Neutrophil (primary cell): ENCODE data around the gene CDR2.
A peak's percentile ranks its signal among the peaks of the same experiment; 100 is the strongest.

Source experiments
- H3K27ac ChIP-seq: fragments of 200-600 bp; sonication (generic); 2 replicates; pipeline ENCODE4 v1.5.1; 2016; ENCODE audit warnings: mild to moderate bottlenecking, moderate library complexity
- H3K27me3 ChIP-seq: fragments of 200-600 bp; sonication (generic); 2 replicates; pipeline ENCODE4 v1.6.0; 2016; ENCODE audit warnings: mild to moderate bottlenecking
- H3K36me3 ChIP-seq: fragments of 200-600 bp; sonication (generic); 2 replicates; pipeline ENCODE4 v1.5.1; 2017
- H3K4me1 ChIP-seq, 2 experiments: fragments of 200-600 bp in 1 of 2; sonication (generic) in 1 of 2; 1 replicate in 1 of 2; 2 replicates in 1 of 2; pipeline versions ENCODE4 v1.5.1 to v1.6.1; 2013 to 2016; ENCODE audit warnings: low read depth in 1 of 2, low read length in 1 of 2, mild to moderate bottlenecking in 1 of 2, moderate library complexity in 1 of 2; ENCODE audit not compliant: control insufficient read depth in 1 of 2, insufficient read depth in 1 of 2
- H3K4me3 ChIP-seq, 2 experiments: fragments of 200-600 bp in 1 of 2; sonication (generic) in 1 of 2; 1 replicate in 1 of 2; 2 replicates in 1 of 2; pipeline ENCODE4 v1.5.1; 2013 to 2016; ENCODE audit warnings: low read depth in 1 of 2, low read length in 1 of 2, mild to moderate bottlenecking in 1 of 2, moderate library complexity in 1 of 2
- H3K9me3 ChIP-seq: fragments of 200-600 bp; sonication (generic); 2 replicates; pipeline ENCODE4 v1.5.1; 2016
- TF ChIP-seq, protein P1 (sequence below): fragments of 200-600 bp; sonication (generic); IDR thresholded peaks from 2 replicates; pipeline ENCODE4 v1.5.1; 2016; ENCODE audit warnings: antibody characterized with exemption

CDR2 gene

DNA sequence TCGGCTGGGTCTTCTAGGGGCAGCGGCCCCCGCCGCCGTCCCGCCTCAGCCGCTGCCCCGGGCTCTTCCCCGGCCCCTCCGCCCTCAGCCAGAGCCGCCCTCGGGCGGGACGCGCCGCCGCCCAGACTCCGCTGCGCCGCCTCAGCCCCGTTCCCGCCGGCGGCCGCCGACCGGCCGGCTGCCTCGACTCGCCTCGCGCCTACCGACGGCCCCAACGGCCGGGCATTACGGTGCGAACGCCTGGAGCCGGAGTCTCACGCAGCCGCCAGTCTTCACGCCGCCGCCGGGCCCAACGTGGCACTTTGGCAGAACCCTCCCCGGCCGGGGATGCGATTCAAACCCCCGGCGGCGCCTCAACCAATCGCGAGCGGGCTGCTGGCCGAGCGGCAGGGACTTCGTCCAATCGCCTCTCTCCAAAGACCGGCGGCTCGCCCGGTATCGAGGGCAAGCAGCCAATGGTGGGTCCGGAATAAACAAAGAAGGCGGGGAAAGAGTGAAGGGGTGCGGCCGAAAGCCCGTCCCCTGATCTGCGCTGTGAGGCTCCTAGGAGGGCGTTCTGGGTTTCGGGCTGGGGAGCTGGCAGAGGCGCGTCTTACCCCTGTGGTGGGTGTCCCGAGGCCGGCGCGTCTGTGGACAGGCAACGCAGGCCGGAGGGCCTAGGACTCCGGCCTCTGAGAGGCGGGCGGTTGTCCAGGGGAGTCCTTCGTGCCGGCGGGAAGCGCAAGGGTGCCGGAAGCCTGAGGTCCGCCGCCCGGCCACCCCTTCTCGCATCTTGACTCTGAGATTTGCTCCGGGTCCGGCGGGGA lies at the start of gene CDR2:
CDR2 (minus strand) TSS at position 309 of the 806 bp plus-strand sequence. CDS start 310 bp downstream, outside the sequence.
- Histone ChIP-seq H3K9me3 (no peaks in the 10 kb centered on the region), H3K27ac (peak within 1 kb of the TSS; percentile 53), H3K36me3 (no peaks in the 10 kb centered on the region), H3K27me3 (no peaks in the 10 kb centered on the region), H3K4me3 (peak within 1 kb of the TSS; percentile 73 to 94), H3K4me1 (peaks cover 58 to 59% of the 10 kb centered on the region in 2 experiments)
- TF ChIP-seq, protein P1, sequence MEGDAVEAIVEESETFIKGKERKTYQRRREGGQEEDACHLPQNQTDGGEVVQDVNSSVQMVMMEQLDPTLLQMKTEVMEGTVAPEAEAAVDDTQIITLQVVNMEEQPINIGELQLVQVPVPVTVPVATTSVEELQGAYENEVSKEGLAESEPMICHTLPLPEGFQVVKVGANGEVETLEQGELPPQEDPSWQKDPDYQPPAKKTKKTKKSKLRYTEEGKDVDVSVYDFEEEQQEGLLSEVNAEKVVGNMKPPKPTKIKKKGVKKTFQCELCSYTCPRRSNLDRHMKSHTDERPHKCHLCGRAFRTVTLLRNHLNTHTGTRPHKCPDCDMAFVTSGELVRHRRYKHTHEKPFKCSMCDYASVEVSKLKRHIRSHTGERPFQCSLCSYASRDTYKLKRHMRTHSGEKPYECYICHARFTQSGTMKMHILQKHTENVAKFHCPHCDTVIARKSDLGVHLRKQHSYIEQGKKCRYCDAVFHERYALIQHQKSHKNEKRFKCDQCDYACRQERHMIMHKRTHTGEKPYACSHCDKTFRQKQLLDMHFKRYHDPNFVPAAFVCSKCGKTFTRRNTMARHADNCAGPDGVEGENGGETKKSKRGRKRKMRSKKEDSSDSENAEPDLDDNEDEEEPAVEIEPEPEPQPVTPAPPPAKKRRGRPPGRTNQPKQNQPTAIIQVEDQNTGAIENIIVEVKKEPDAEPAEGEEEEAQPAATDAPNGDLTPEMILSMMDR, result peak; percentile 49

DNA sequence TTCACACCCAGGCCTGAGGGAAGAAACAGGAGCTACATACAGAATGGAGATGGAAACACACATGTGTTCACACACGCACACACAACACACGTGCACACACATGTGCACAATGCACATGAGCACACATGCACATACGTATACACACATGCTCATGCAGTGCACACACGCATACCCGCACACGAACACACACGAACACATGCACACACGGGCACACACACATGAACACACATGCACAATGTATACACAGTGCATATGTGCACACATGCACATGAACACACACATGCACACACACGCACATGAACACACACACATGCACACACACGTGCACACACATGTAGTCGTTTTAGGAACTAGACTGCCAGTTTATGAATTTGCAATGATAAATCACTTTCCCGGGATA lies 49.3 kb upstream of the CDR2 start:
- no peaks in the 10 kb centered on the region for H3K4me1 ChIP-seq
- H3K27ac ChIP-seq, result no peak overlapping the region
- H3K27me3 ChIP-seq, result no peaks in the 10 kb centered on the region
- H3K36me3 ChIP-seq, result peaks cover 65% of the 10 kb centered on the region
- no peak overlapping the region for H3K4me3 ChIP-seq
- TF ChIP-seq, protein P1, result no peak
- H3K9me3 ChIP-seq, result no peaks in the 10 kb centered on the region

DNA sequence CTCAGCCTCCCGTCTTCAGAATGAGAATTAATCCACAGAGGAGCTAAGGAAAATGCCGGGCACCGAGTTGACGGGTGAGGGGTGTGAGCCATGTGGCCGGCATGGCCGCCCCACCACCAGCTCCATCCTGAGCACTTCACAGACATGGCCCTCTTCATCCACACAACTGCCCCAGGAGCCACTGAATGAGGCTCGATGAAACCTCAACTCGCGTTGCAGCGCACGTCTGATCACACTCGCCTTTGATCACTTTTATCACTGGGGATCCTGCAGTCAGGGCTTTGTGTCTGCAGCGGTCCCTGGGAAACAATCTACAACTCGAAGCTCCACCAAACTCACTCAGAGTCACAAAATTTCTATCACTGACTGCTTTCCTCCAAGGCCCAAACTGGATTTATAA lies 46.7 kb upstream of the CDR2 start:
- TF ChIP-seq, protein P1, result no peak
- Histone ChIP-seq H3K4me3 (no peak overlapping the region), H3K36me3 (peaks cover 44% of the 10 kb centered on the region), H3K27ac (no peak overlapping the region), H3K27me3 (no peaks in the 10 kb centered on the region), H3K4me1 (no peaks in the 10 kb centered on the region), H3K9me3 (no peaks in the 10 kb centered on the region)

GRCh38 chr16:22420606-22421135 lies 46.3 kb upstream of the CDR2 start:
- H3K9me3 ChIP-seq, result no peaks in the 10 kb centered on the region
- TF ChIP-seq, protein P1, result no peak
- no peak overlapping the region for H3K27ac ChIP-seq
- H3K4me3 ChIP-seq, result no peak overlapping the region
- peaks cover 39% of the 10 kb centered on the region for H3K36me3 ChIP-seq
- H3K4me1 ChIP-seq, result no peaks in the 10 kb centered on the region
- no peaks in the 10 kb centered on the region for H3K27me3 ChIP-seq

GRCh38 chr16:22419908-22420307 lies 45.5 kb upstream of the CDR2 start:
- Histone ChIP-seq H3K27me3 (no peaks in the 10 kb centered on the region), H3K4me3 (no peak overlapping the region), H3K27ac (no peak overlapping the region), H3K36me3 (peaks cover 32% of the 10 kb centered on the region), H3K4me1 (no peaks in the 10 kb centered on the region), H3K9me3 (no peaks in the 10 kb centered on the region)
- TF ChIP-seq, protein P1, result no peak
